ENCODE data around the gene CYP27A1. TPM values are rescaled to one million over a fixed set of nuclear protein-coding genes. Genes with fewer than 3 reads are reported as not detected.

Gene CYP27A1
- total and polyA plus RNA-seq, 2 donors from 2014 or later: 18.5 to 43.3 TPM

- H3K9me3 ChIP-seq (ENCODE audit: control insufficient read depth in 2 of 3, insufficient read depth in 1 of 3, low read length in 3 of 3): no peaks in the 10 kb centered on the region
- H3K36me3 ChIP-seq (ENCODE audit: control insufficient read depth in 2 of 3, insufficient read depth in 3 of 3, low read length in 3 of 3): peaks cover 0 to 2% (median 2%) of the 10 kb centered on the region in 3 donors
- H3K27me3 ChIP-seq (ENCODE audit: control insufficient read depth, insufficient read depth, low read length): no peaks in the 10 kb centered on the region
- intact Hi-C loops (cut with DNase I): no loop called here
- FAIRE-seq (no peak), DNase-seq (no peak)
- TF ChIP-seq CTCF (IDR thresholded peaks at IDR 0.05; ENCODE audit: borderline replicate concordance, extremely low read depth, insufficient read depth): no peak
- no peaks in the 10 kb centered on the region for H3K4me1 ChIP-seq (ENCODE audit: control insufficient read depth in 2 of 3, insufficient read depth in 2 of 3, low read depth in 1 of 3, low read length in 3 of 3)
- H3K9ac ChIP-seq (ENCODE audit: low read length in 3 of 3): no peak overlapping the region
- no peak overlapping the region for H3K4me3 ChIP-seq (ENCODE audit: low read length in 3 of 3)
- no peak overlapping the region for H3K27ac ChIP-seq (ENCODE audit: low read depth in 2 of 2, low read length in 2 of 2)
Observed at GRCh38 chr2:218821605-218822211, 39.8 kb downstream of the CYP27A1 start.

- H3K27ac ChIP-seq (ENCODE audit: low read depth in 2 of 2, low read length in 2 of 2): no peak overlapping the region
- H3K9me3 ChIP-seq (ENCODE audit: control insufficient read depth in 2 of 3, insufficient read depth in 1 of 3, low read length in 3 of 3): no peaks in the 10 kb centered on the region
- no peak for TF ChIP-seq CTCF (IDR thresholded peaks at IDR 0.05; ENCODE audit: borderline replicate concordance, extremely low read depth, insufficient read depth)
- DNase-seq: no peak
- intact Hi-C loops (cut with DNase I): no loop called here
- H3K9ac ChIP-seq (ENCODE audit: low read length in 3 of 3): no peak overlapping the region
- H3K4me3 ChIP-seq (ENCODE audit: low read length in 3 of 3): no peak overlapping the region
- no peaks in the 10 kb centered on the region for H3K4me1 ChIP-seq (ENCODE audit: control insufficient read depth in 2 of 3, insufficient read depth in 2 of 3, low read depth in 1 of 3, low read length in 3 of 3)
- no peaks in the 10 kb centered on the region for H3K27me3 ChIP-seq (ENCODE audit: control insufficient read depth, insufficient read depth, low read length)
- peaks cover 0 to 2% (median 0%) of the 10 kb centered on the region in 3 donors for H3K36me3 ChIP-seq (ENCODE audit: control insufficient read depth in 2 of 3, insufficient read depth in 3 of 3, low read length in 3 of 3)
- FAIRE-seq: no peak
Observed at GRCh38 chr2:218822622-218823021, 40.7 kb downstream of the CYP27A1 start.

GRCh38 chr2:218823196-218823855 lies 41.4 kb downstream of the CYP27A1 start:
- FAIRE-seq (no peak), DNase-seq (no peak)
- Histone ChIP-seq H3K4me1 (ENCODE audit: control insufficient read depth in 2 of 3, insufficient read depth in 2 of 3, low read depth in 1 of 3, low read length in 3 of 3) (no peaks in the 10 kb centered on the region), H3K9me3 (ENCODE audit: control insufficient read depth in 2 of 3, insufficient read depth in 1 of 3, low read length in 3 of 3) (no peaks in the 10 kb centered on the region), H3K9ac (ENCODE audit: low read length in 3 of 3) (no peak overlapping the region), H3K4me3 (ENCODE audit: low read length in 3 of 3) (no peak overlapping the region), H3K36me3 (ENCODE audit: control insufficient read depth in 2 of 3, insufficient read depth in 3 of 3, low read length in 3 of 3) (peaks cover 0 to 2% (median 0%) of the 10 kb centered on the region in 3 donors), H3K27me3 (ENCODE audit: control insufficient read depth, insufficient read depth, low read length) (no peaks in the 10 kb centered on the region), H3K27ac (ENCODE audit: low read depth in 2 of 2, low read length in 2 of 2) (no peak overlapping the region)
- TF ChIP-seq CTCF (IDR thresholded peaks at IDR 0.05; ENCODE audit: borderline replicate concordance, extremely low read depth, insufficient read depth): no peak
- intact Hi-C loops (cut with DNase I): no loop called here
